ENCODE measurements around the gene ZYG11A. TPM values are rescaled to one million over a fixed set of nuclear protein-coding genes. Genes with fewer than 3 reads are reported as not detected.

Gene ZYG11A
- total and polyA plus RNA-seq, 8 donors = 0.06 to 0.23 (median 0.18) TPM; not detected in 5

- 93 to 100% (median 97%) methylated on average over 1 of the region's 1 CpG for WGBS, 5 donors
- TF ChIP-seq EP300 (IDR thresholded peaks at IDR 0.05) (no peak), POLR2AphosphoS5 (IDR thresholded peaks at IDR 0.05) (no peak), POLR2A (IDR thresholded peaks at IDR 0.05) (no peak), CTCF (IDR thresholded peaks at IDR 0.05) (no peak)
- Histone ChIP-seq H3K4me3 (no peak overlapping the region), H3K36me3 (peaks cover 0 to 8% (median 5%) of the 10 kb centered on the region in 4 donors), H3K27ac (no peak overlapping the region), H3K4me1 (peaks cover 0 to 9% (median 8%) of the 10 kb centered on the region in 4 donors), H3K9me3 (no peaks in the 10 kb centered on the region), H3K27me3 (no peaks in the 10 kb centered on the region)
- intact Hi-C loops (cut with DNase I; ENCODE audit: low total_unique reads) = no loop called here
- DNase-seq = no peak
These were observed 95.6 kb downstream of the ZYG11A start for GRCh38 chr1:52938183-52938451.

GRCh38 chr1:52943876-52944416 is 101.4 kb downstream of the ZYG11A start:
- H3K4me1 ChIP-seq = peaks cover 0 to 13% (median 8%) of the 10 kb centered on the region in 4 donors
- intact Hi-C loops (cut with DNase I; ENCODE audit: low total_unique reads) = no loop called here
- WGBS, 5 donors = 70 to 83% (median 78%) methylated on average over 3 of the region's 3 CpGs
- no peaks in the 10 kb centered on the region for H3K9me3 ChIP-seq
- no peak overlapping the region for H3K4me3 ChIP-seq
- no peaks in the 10 kb centered on the region for H3K27me3 ChIP-seq
- peak in 1 of 2 donors; percentile 17 for DNase-seq
- peaks cover 0 to 27% (median 17%) of the 10 kb centered on the region in 4 donors for H3K36me3 ChIP-seq
- no peak for TF ChIP-seq POLR2A (IDR thresholded peaks at IDR 0.05)
- TF ChIP-seq EP300 (IDR thresholded peaks at IDR 0.05) = no peak
- no peak for TF ChIP-seq CTCF (IDR thresholded peaks at IDR 0.05)
- no peak for TF ChIP-seq POLR2AphosphoS5 (IDR thresholded peaks at IDR 0.05)
- no peak overlapping the region for H3K27ac ChIP-seq

- H3K27ac ChIP-seq = no peak overlapping the region
- intact Hi-C loops (cut with DNase I; ENCODE audit: low total_unique reads) = no loop called here
- peaks cover 0 to 13% (median 8%) of the 10 kb centered on the region in 4 donors for H3K4me1 ChIP-seq
- no peaks in the 10 kb centered on the region for H3K9me3 ChIP-seq
- no peak for TF ChIP-seq POLR2A (IDR thresholded peaks at IDR 0.05)
- no peak for TF ChIP-seq EP300 (IDR thresholded peaks at IDR 0.05)
- TF ChIP-seq POLR2AphosphoS5 (IDR thresholded peaks at IDR 0.05) = no peak
- no peak for TF ChIP-seq CTCF (IDR thresholded peaks at IDR 0.05)
- DNase-seq = no peak
- H3K4me3 ChIP-seq = no peak overlapping the region
- WGBS, 5 donors = 63 to 89% (median 83%) methylated on average over 10 of the region's 10 CpGs
- H3K27me3 ChIP-seq = no peaks in the 10 kb centered on the region
- H3K36me3 ChIP-seq = peaks cover 0 to 32% (median 20%) of the 10 kb centered on the region in 4 donors
These were observed 102.0 kb downstream of the ZYG11A start for GRCh38 chr1:52944566-52944965.

Small RNAs within 50 kb of the gene (small RNA-seq; reads per million reads assigned to genes)
- 0 reads per million in 4 donors for gene AC099677.1
- 0 reads per million in 4 donors for gene AC099677.2
- 0 reads per million in 4 donors for gene MIR1273F
- 0 reads per million in 4 donors for gene MIR1273G
- 0 reads per million in 4 donors for gene MIR5095
- 0 reads per million in 4 donors for gene RNU6-969P

Other genes with a start within 250 kb of the ZYG11A start
- gene GPX7, start 240.4 kb upstream of the ZYG11A start, total RNA-seq = 10 to 100 TPM in 2 of 5 donors, 1 to 10 TPM in 1, under 1 TPM in 1, not detected in 1; 0.87 to 57.6 (median 17.9) TPM
- gene GPX7, start 240.4 kb upstream of the ZYG11A start, polyA plus RNA-seq = 1 to 10 TPM; 6.3 to 7.0 (median 7.0) TPM
- gene SHISAL2A, start 209.6 kb upstream of the ZYG11A start, total RNA-seq = 1 to 10 TPM in 1 of 5 donors, not detected in 4; 2.4 TPM
- under 1 TPM in 1 of 3 donors, not detected in 2; 0.20 TPM for gene SHISAL2A, start 209.6 kb upstream of the ZYG11A start, polyA plus RNA-seq
- 10 to 100 TPM in 1 of 5 donors, 1 to 10 TPM in 3, not detected in 1; 6.7 to 12.2 (median 8.9) TPM for gene COA7, start 144.4 kb upstream of the ZYG11A start, total RNA-seq
- 1 to 10 TPM; 5.4 to 7.3 (median 6.0) TPM for gene COA7, start 144.4 kb upstream of the ZYG11A start, polyA plus RNA-seq
- 10 to 100 TPM in 4 of 5 donors, 1 to 10 TPM in 1; 8.7 to 56.9 (median 29.8) TPM for gene ZYG11B, start 116.3 kb upstream of the ZYG11A start, total RNA-seq
- 1 to 10 TPM; 3.5 to 5.3 (median 3.8) TPM for gene ZYG11B, start 116.3 kb upstream of the ZYG11A start, polyA plus RNA-seq
- gene ECHDC2, start 79.0 kb downstream of the ZYG11A start, total RNA-seq = 100 to 1,000 TPM in 4 of 5 donors, 10 to 100 TPM in 1; 82.8 to 262 (median 140) TPM
- gene ECHDC2, start 79.0 kb downstream of the ZYG11A start, polyA plus RNA-seq = 100 to 1,000 TPM in 2 of 3 donors, 10 to 100 TPM in 1; 80.4 to 161 (median 149) TPM
- gene SCP2, start 84.5 kb downstream of the ZYG11A start, total RNA-seq = 100 to 1,000 TPM in 1 of 5 donors, 10 to 100 TPM in 4; 45.1 to 333 (median 86.4) TPM
- gene SCP2, start 84.5 kb downstream of the ZYG11A start, polyA plus RNA-seq = 100 to 1,000 TPM; 107 to 347 (median 177) TPM
- gene PODN, start 219.5 kb downstream of the ZYG11A start, total RNA-seq = 100 to 1,000 TPM in 3 of 5 donors, 10 to 100 TPM in 2; 19.8 to 356 (median 128) TPM
- gene PODN, start 219.5 kb downstream of the ZYG11A start, polyA plus RNA-seq = 10 to 100 TPM in 1 of 3 donors, 1 to 10 TPM in 2; 8.3 to 18.4 (median 9.6) TPM